HG03378 (cell line): ENCODE results near the gene COL4A1.

Experiments
- ATAC-seq: cut with Tn5 transposase; IDR thresholded peaks from one replicate; pipeline ENCODE4 v1.9.1; 2021; ENCODE audit warnings: mild to moderate bottlenecking, moderate library complexity; ENCODE audit not compliant: unreplicated experiment

Gene COL4A1

DNA sequence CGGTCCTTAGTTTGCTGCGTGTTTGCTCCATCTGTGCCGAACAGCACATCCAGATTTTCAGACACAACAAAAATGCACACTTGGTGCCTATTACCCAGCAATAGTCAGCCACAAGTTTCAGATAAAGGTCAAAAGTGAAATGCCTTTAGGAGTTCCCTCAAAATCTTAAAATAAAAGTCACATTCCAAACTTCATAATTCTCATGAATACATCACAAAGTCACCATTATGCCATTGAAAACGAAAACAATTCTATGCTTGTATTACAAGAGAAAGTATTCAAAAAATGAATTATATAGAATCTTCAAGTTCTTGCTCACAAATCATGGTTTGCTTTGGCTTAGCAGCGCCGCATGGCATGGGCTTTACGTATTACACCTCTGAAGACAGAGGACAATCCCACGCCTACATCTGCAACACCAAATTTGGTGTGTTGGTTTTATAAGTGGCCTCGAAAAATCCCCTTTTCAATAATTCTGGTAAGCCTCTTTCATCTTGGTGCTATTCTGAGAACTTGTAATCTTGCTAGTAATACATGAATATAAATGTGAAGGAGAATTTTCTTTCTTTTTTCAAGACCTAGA is 26.6 kb downstream of the COL4A1 start:
- no peak for ATAC-seq

DNA sequence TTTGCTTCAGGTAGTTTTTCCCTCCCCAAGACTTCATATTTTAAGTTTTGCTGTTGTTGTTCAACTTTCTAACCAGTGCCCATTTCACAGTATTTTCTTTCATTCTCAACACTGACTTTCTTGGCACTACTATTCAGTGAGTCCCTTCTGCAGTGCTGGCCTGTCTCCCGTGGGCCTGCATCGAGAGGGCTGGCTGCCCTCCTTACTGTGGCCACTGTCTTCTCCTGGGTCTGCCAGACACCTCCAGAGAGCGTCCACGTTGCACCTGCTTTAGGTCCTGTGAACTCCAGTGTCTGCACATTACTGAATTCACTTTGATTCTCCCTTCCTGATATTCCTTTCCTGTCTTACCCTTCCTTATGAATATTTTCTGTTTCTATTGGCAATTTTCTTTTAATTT is 27.3 kb downstream of the COL4A1 start:
- no peak for ATAC-seq

DNA sequence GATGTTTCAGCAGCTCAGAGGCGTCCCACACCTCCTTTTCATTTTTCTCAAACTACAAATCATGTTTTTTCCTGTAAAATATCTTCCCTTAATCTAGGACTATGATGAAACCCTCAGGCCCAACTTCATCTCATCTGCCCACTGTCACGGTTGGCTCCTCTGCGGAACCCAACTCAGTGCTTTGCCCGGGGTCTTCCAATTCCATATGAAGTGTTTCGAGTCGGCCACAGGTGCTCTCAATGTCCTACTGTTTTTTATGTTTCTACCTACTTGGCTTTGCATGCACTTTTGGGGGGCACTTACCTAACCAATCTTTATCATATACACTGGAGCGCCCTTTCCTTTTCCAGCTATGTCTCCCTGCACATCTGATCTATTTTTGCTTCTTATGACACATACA is 28.1 kb downstream of the COL4A1 start:
- no peak for ATAC-seq

DNA sequence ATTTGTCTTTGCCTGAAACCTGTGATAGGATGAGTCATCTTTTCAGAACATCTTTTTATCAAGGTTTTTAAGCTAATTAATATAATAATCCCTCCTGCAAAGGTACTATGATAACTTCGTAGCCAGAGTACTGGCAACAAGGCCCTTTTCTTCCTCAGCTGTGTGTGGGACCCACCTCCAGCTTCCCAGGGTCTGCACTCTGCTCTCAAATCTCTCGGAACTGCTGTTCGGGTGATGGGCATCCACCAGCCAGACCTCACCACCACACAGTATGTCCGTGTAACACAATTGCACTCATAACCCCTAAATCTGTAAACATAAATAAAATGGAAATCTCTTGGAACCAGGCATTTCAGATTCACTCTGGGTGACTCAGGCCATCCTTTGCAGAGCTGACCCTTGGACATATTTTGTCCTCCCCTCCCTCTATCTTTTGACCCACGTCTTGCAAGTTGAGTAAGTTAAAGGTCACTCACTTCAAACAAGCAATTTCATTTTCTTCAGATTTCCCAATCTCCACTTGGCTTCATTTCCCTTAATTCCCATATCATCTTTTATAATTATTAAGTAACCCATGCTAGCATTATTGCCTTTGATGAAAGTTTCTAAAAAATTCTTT is 29.5 kb downstream of the COL4A1 start:
- ATAC-seq = no peak

DNA sequence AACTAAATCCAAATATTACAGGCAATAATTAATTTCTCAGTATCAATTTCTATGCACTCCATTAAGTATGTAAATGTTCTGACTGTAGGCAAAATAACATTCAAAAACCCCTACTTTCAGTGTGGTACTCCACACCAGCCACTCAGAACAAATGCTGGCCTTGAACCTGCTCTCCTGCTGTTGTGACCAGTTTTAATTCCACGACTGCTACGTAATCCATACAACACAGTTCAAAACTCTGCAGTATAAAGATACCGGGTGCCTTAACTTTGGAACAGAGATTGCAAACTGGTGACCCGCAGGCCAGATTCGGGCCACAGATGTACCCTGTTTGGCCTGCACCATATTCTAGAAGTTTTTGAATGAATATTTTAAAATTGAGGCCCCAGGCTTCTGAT is 30.4 kb downstream of the COL4A1 start:
- no peak for ATAC-seq

DNA sequence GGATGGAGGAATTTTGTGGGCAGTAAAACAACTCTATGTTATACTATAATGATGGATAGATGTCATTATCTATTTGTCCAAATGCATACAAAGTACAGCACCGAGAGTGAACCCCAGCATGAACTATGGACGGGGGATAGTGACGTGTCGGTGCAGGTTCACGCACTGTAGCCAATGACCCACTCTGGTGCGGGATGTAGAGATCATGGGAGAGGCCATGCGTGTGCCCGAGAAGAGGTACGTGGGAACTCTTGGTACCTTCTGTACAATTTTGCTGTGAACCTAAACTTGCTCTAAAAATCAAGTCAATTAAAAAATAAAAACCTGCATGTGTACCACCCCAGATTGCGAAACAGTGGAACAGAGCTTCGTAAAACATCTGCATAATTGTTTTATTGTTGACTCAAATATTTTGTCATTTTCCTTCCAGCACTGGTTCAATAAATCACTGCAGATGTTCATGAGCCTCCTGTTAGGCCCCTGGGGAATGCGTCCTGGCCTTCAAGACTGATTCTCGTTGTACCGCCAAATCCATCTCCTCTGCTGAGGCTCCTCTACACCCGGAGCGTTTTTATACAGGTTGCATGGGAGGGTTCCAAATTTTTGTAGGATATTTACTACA is 30.9 kb downstream of the COL4A1 start:
- no peak for ATAC-seq

DNA sequence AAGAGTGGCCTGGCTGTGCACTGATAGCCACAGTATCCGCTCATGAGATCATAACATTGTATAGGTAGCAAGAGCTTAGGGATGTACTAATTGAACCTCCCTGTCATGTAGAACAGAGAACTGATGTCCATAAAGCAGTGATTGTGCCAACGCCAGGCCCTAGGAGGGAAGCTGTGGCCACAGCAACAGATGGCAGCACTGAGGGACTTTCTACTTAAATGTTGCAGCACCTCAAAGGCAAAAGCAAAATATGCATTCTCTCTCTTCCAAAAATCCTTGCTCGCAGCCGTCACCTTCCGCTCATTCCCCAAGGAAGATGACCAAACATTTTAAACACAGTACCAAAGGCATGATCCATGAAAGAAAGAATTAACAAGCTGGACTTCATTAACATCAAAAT is 32.3 kb downstream of the COL4A1 start:
- ATAC-seq = no peak

DNA sequence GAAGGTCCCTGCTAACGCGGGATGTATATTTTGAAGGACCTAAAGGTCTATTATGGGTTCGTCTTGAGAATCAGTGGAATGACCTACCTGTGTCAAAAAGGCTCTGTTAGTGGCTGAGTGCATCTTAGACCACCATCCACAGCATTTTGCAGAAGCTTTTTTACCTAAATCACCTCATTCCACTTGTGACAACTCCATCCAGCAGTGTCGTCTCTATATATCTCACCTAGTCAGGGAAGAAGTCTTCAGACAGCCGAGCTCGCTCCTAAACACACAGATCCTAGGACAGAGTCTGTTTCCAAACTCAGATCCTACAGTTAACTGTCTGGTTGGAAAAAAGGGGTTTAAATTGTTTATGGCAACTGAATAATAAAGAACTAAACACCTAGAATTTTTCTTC is 33.7 kb downstream of the COL4A1 start:
- no peak for ATAC-seq

DNA sequence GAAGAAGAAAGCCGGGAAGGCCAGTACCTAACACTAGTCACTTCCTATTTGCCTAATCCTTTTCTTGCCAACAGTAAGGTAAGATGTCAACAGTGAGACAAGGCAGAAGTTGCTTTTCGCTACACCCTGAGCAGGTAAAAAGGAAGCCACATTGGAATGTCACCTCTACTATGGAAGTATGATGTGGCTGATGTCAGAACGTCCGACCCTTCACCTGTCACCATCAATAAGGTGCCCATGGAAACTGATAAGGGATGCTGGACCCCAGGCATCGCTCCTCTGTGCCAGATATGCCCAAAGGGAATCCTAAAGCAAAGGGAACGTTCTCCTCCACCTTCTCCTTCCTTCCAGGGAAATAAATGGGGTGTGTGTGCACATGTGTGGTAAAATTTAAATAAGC is 34.3 kb downstream of the COL4A1 start:
- no peak for ATAC-seq

DNA sequence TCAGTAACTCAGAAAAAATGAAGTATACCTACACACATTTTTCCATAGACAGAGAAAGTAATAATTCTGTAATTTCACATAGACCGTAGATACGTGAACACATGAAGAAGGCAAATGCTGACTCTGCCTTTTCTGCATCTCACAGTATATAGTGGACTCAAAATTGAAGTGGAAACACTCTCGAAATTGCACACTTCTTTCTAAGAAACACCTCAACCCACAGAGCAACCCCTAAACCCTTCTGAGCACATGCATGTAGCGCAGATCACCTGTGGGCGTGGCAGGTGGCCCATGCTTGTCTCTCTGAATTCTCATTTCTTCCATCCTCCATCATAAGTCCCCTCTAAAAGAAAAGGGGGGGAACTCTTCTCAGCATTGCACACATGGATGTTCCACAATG is 34.7 kb downstream of the COL4A1 start:
- no peak for ATAC-seq

DNA sequence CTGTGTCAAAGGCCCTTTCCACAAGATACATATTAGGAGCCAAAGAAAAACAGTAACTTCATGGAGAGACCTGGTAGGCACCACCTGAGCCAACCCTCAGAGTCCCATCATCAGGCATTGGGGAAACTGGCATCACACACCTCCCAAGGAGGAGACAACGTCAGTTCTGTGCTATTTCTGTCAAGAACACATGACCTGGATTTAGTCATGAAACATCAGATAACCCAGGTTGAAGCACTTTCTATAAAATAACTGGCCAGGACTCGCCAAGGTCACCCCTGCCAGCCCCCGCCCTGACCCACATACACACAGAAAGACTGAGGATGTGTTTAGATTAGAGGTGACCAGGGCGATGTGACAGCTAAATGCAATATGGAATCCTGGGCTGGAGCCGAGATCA is 35.6 kb downstream of the COL4A1 start:
- no peak for ATAC-seq

DNA sequence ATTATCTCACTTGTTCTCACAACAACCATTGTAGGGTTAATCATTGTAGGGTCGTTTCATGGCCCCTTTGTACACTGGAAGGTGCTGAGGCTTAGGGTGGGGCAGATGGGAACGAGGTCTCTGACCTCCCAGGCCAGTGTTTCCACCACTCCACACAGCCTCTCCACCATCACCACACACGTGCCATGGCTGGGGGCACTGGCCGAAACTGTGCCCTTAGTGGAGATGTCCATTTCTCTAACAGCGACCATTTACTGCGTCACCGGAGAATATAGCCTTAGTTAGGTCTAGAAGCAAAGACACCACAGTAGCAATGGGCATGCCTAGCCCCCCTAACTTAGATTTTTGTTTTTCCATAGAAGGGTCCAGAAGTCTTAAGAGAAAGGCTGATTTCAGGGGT is 36.5 kb downstream of the COL4A1 start:
- no peak for ATAC-seq

DNA sequence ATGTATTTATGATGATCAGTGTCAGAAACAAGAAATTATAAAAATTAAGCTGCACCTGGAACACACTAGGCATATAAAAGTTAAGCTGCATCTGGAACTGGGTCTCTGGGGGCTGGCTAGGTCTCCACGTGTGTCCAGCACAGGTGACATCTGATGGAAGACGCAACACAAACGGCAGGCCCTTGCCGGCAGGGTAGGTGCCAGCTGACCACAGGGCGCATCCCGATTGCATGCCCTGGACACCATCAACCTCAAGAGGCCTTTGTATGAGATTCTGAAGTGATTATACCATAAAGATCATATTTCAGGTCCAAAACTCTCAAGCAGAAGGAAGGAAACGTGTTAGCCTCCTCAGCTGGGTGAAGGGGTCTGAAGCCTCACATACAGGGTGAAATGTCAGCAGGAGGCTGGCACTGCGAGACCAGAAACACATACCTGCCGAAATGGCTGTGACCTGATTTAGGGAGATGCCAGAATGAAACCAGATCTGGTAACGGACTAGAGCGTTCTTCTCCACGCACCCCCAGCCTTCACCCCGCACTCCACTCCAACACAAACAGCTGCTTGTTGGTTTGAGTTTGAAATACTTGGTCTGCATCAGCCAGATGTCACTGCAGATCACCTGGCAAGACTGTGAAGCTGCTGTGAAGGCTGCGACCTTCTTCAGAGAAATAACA is 37.3 kb downstream of the COL4A1 start:
- no peak for ATAC-seq

DNA sequence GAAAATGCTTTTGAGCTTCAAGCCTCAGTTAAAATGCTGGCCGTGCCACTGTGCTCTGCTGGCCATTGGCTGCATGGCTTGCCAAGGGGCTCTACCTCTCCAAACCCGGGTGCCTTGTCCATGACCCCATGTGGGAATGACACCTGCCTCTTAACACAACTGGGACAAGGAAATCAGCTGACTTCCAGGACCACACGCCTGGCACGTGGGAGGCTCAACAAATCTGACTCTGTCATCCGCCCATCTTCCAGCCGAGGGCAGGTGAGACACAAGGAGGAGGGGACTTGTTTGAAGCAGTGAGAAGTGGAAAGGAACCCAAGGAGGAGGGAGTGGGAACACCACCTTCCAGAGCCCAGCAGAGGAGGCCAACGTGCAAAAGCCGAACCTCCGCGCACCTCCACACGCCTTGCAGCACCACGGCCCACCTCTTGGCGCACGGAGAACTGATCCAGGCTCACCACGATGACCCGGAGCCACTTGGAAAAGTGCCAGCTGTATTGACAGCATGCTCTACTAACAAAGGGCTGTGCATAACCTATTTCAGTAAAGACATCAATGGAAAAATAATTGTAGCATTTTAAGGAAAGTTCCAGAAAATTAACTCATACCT is 38.3 kb downstream of the COL4A1 start:
- ATAC-seq = no peak

DNA sequence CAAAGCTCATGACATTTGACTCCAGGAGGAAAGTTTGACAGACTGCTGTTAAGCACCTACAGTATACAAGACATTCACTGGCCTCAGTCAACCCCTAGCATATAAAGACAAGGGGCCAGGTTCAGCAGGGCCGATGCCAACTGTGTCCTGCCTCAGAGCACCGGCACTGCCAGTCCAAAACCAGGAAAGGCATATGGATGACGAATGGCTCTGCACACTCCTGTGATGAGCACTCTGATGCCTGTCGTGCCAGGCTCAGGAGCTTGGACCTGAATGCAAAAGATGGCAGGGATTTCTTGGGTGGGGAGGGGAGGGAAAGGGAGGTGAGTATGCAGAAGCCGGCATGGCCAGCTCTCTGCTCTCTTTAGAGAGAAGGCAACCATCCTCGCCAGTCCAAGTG is 38.9 kb downstream of the COL4A1 start:
- no peak for ATAC-seq

DNA sequence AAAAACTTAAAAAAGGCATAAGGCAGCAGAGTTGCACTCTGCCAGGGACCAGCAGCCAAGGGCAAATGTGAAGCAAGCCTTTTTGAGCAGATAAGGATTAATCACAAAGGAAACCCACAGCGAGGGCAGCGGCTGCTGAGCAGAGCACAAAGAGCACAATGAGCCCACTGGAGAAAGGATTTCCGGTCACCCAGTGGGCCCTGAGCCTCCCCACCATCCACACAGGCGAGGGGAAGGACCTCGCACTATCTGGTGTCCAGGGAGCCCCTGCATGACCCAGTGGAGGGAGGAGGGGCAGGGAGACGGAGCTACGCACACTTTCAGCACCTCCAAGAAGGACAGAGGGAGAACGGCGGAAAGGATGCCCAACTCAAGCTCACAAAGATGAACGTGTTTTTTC is 40.0 kb downstream of the COL4A1 start:
- ATAC-seq = no peak

DNA sequence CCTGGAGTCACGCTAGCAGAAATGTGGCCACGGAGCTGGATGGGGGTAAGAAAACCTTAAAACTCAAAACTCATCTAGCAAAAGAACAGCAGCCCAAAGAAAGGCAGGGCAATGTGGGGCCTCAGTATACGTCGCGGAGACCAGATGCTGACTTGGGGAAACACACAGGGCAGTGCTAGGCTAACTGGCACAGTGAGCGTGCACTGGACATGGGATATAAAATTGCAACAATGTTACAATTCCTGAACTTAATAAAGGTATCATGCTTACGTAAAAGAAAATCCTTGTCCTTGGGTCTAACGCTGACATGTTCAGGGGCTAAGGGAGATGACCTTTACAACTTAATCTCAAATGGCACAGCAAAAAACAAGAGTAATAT is 40.5 kb downstream of the COL4A1 start:
- no peak for ATAC-seq

DNA sequence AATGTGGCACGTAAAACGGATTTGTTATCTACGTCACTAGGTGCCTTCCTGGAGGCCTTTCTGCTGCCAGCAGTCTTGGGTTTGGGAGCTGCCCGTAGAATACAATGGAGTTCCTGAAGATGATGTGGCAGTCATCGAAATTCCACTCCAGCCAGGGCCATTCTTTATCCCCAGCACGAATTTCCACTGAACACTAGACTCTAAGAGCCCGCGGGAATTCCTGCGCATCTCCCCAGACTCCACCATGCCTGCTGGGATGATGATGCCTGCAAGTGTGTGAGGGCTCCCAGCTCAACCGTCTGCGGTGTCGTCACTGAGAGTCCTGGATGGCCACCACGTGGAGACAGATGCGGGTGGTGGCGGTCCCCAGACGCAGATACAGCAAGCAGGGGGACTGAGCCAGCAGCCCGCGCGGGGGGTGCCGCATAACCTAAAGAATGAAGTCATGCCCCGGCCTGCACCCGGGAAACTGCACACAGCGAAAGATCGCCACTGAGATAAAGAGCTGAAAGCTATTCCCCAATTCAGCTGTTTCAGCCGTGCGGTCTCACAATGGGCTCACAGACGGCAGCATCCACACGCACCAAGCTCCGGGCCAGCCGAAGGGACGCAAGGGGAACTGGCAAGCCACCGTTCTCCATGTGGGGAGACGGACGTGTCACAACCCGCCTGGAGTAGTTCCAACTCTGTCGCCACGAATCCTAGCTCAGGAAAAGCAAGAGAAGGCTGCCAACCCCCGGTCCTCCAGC is 41.1 kb downstream of the COL4A1 start:
- ATAC-seq = no peak

DNA sequence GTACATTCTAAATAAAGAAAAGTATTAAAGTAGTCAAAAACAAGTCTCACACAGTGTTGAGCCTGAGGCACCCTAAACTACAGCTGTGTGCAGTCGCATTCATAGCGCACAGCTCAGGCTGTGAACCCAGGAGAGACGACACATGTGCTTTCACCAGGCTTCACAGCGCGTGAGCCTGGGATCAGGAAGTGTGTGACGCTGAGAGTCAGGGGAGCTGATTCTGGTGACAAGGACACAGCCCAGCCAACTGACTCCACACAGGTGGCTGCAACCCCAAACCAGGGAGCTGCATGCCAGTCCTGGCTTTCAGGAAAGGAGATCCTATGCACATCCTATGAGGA is 41.6 kb downstream of the COL4A1 start:
- ATAC-seq = no peak

DNA sequence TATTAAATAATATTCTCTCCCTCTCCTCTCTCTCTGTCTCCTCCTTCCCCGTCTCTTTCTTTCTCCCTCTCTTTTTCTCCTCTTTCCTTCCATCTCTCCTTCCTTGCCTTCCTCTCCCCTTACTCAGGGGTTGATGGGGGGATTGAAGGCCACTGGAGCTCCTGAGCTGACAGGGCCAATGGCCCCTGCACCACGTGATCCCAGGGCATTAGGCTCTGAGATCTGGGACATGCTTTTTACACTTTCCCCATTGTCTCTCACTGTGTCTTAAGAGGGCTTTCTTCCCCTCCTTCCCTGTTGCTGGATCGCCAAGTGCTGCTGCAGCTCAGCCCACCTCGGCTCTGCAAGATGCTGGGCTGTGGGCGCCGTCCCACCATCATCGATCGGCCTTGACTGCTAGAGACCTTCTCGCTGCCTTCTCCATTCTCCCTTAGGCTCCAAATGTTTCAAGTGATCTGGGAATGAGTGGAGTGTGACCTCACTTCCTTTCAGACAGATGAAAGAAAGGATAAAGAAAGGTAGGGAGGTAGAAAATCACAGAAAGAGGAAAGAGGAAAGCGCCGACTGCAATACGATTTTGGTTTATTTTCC is 42.2 kb downstream of the COL4A1 start:
- no peak for ATAC-seq

DNA sequence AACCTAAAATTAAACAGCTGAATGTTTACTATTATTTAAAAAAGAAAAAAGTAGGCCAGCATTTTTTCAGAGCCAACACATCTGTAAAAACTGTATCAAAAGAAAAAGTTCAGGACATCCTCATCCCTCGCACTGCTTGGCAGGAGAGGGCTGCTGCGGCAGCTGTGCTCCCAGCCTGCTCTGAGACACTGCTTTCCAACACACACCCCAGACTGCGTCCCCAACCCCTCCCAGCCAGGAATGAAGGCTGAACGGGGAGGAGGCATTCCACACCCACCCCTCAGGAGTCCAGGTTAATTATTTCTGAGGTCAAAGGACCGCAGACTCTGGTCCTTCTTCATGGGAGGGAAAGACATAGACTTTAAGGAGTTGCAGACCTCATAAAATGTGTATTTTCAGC is 43.1 kb downstream of the COL4A1 start:
- no peak for ATAC-seq
